Astrocyte (in vitro differentiated cells and primary cell): ENCODE data around the gene GRID2. TPM values are rescaled to one million over a fixed set of nuclear protein-coding genes. Genes with fewer than 3 reads are reported as not detected.

Experiments used
- DNase-seq: peaks from one replicate; pipeline ENCODE4 v3.0.0-alpha.2; 2010; ENCODE audit warnings: low read depth
- FAIRE-seq: peaks from 2 replicates; lab custom pipeline; 2011; peaks lifted over from hg19 to GRCh38; lab: Jason Lieb, UNC
- H2AFZ ChIP-seq: 2 replicates; pipeline ENCODE4 v1.6.0; 2012; ENCODE audit warnings: low read depth, low read length, inconsistent platforms
- H3K27ac ChIP-seq: 2 replicates; pipeline ENCODE4 v1.5.1; 2011; ENCODE audit warnings: low read depth, low read length, inconsistent platforms
- H3K27me3 ChIP-seq: 2 replicates; pipeline ENCODE4 v1.6.0; 2011; ENCODE audit warnings: low read length, inconsistent platforms; ENCODE audit not compliant: insufficient read depth
- H3K36me3 ChIP-seq: 2 replicates; pipeline ENCODE4 v1.5.1; 2011; ENCODE audit warnings: low read length, inconsistent platforms; ENCODE audit not compliant: insufficient read depth
- H3K4me1 ChIP-seq: 2 replicates; pipeline ENCODE4 v1.5.1; 2011; ENCODE audit warnings: low read length, inconsistent platforms; ENCODE audit not compliant: insufficient read depth
- H3K4me2 ChIP-seq: 2 replicates; pipeline ENCODE4 v1.6.0; 2012; ENCODE audit warnings: low read length, inconsistent platforms
- H3K4me3 ChIP-seq: 2 replicates; pipeline ENCODE4 v1.5.1; 2011; ENCODE audit warnings: low read depth, mild to moderate bottlenecking, low read length, inconsistent platforms; ENCODE audit not compliant: insufficient read depth
- H3K79me2 ChIP-seq: 2 replicates; pipeline ENCODE4 v1.6.0; 2012; ENCODE audit warnings: mild to moderate bottlenecking, low read length, inconsistent platforms; ENCODE audit not compliant: insufficient read depth
- H3K9ac ChIP-seq: 2 replicates; pipeline ENCODE4 v1.6.0; 2012; ENCODE audit warnings: mild to moderate bottlenecking, low read length, inconsistent platforms
- H3K9me3 ChIP-seq: 2 replicates; pipeline ENCODE4 v1.5.1; 2012; ENCODE audit warnings: low read depth, mild to moderate bottlenecking, low read length, inconsistent platforms; ENCODE audit not compliant: insufficient read depth
- H4K20me1 ChIP-seq: 2 replicates; pipeline ENCODE4 v1.6.0; 2012; ENCODE audit warnings: low read length, inconsistent platforms; ENCODE audit not compliant: insufficient read depth
- H3K27ac Mint-ChIP-seq: one replicate; pipeline ENCODE4 v1.8.0; 2021; ENCODE audit warnings: mild to moderate bottlenecking, mixed read lengths; ENCODE audit not compliant: unreplicated experiment
- H3K27me3 Mint-ChIP-seq: one replicate; pipeline ENCODE4 v1.8.0; 2021; ENCODE audit warnings: low read depth, mixed read lengths; ENCODE audit not compliant: unreplicated experiment
- H3K36me3 Mint-ChIP-seq: one replicate; pipeline ENCODE4 v1.8.0; 2021; ENCODE audit warnings: low read depth, mixed read lengths; ENCODE audit not compliant: unreplicated experiment
- H3K4me1 Mint-ChIP-seq: one replicate; pipeline ENCODE4 v1.8.0; 2021; ENCODE audit warnings: low read depth, mixed read lengths; ENCODE audit not compliant: unreplicated experiment
- H3K4me3 Mint-ChIP-seq: one replicate; pipeline ENCODE4 v1.8.0; 2021; ENCODE audit warnings: mild to moderate bottlenecking, moderate library complexity, mixed read lengths; ENCODE audit not compliant: unreplicated experiment
- H3K9me3 Mint-ChIP-seq: one replicate; pipeline ENCODE4 v1.8.0; 2021; ENCODE audit warnings: mild to moderate bottlenecking, mixed read lengths; ENCODE audit not compliant: unreplicated experiment
- CTCF ChIP-seq: IDR thresholded peaks from 2 replicates; pipeline ENCODE4 v1.5.1; 2011; ENCODE audit warnings: low read depth, mild to moderate bottlenecking, inconsistent platforms, low read length, moderate library complexity; ENCODE audit not compliant: insufficient read depth
- EZH2 ChIP-seq: IDR thresholded peaks from 2 replicates; pipeline ENCODE4 v1.6.1; 2012; ENCODE audit warnings: mild to moderate bottlenecking, low read length, inconsistent platforms; ENCODE audit not compliant: insufficient read depth
- total RNA-seq: library from RNA; stranded (reverse); gene quantifications from 2 replicates; pipeline ENCODE4 v1.2.1, GENCODE V29; 2021

The GRID2 gene
- total RNA-seq, 1 donor from 2014 or later, result 0.14 TPM

- no peak overlapping the region for H3K4me2 ChIP-seq
- H2AFZ ChIP-seq, result no peak overlapping the region
- Mint-ChIP-seq H3K27me3 (no peaks in the 10 kb centered on the region), H3K36me3 (no peaks in the 10 kb centered on the region), H3K9me3 (no peaks in the 10 kb centered on the region), H3K4me1 (no peaks in the 10 kb centered on the region), H3K4me3 (no peak overlapping the region), H3K27ac (no peak overlapping the region)
- H3K4me1 ChIP-seq, result no peaks in the 10 kb centered on the region
- no peak overlapping the region for H3K4me3 ChIP-seq
- H3K36me3 ChIP-seq, result no peaks in the 10 kb centered on the region
- H3K27me3 ChIP-seq, result no peaks in the 10 kb centered on the region
- no peak overlapping the region for H3K9ac ChIP-seq
- H3K27ac ChIP-seq, result no peak overlapping the region
- no peak for TF ChIP-seq EZH2
- no peak for TF ChIP-seq CTCF
- DNase-seq (no peak), FAIRE-seq (no peak)
- no peaks in the 10 kb centered on the region for H3K79me2 ChIP-seq
- no peaks in the 10 kb centered on the region for H4K20me1 ChIP-seq
- no peaks in the 10 kb centered on the region for H3K9me3 ChIP-seq
These were observed 1441.2 kb downstream of the GRID2 start for GRCh38 chr4:93744961-93745360.

GRCh38 chr4:93746031-93746430 is 1442.3 kb downstream of the GRID2 start:
- no peak overlapping the region for H3K4me3 Mint-ChIP-seq
- Histone ChIP-seq H3K27me3 (no peaks in the 10 kb centered on the region), H3K4me1 (no peaks in the 10 kb centered on the region), H4K20me1 (no peaks in the 10 kb centered on the region), H2AFZ (no peak overlapping the region), H3K9ac (no peak overlapping the region), H3K27ac (no peak overlapping the region), H3K4me2 (no peak overlapping the region), H3K9me3 (no peaks in the 10 kb centered on the region), H3K36me3 (no peaks in the 10 kb centered on the region), H3K4me3 (no peak overlapping the region), H3K79me2 (no peaks in the 10 kb centered on the region)
- no peak for DNase-seq
- H3K27me3 Mint-ChIP-seq, result no peaks in the 10 kb centered on the region
- TF ChIP-seq CTCF (no peak), EZH2 (no peak)
- no peaks in the 10 kb centered on the region for H3K36me3 Mint-ChIP-seq
- no peaks in the 10 kb centered on the region for H3K9me3 Mint-ChIP-seq
- no peak overlapping the region for H3K27ac Mint-ChIP-seq
- no peaks in the 10 kb centered on the region for H3K4me1 Mint-ChIP-seq
- FAIRE-seq, result no peak

DNA sequence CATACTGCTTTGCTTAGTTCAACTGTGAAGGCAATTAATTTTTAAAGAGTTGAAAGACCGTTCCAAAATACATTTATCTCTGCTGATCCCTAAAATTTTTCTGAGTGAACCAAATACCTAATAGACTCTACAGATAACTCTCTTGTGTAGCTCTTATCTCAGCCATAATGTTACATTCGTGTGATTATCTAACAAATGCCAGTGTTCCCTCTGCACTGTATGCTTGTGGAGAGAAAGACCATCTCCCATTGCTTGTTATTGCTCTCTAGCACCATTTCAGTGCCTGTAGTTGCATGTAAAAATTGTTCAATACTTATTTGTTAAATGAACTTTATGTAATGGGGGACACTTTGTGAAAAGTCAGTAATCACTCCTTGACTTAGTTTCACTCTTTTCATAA is 1443.5 kb downstream of the GRID2 start:
- TF ChIP-seq CTCF (no peak), EZH2 (no peak)
- no peak overlapping the region for H2AFZ ChIP-seq
- H3K36me3 ChIP-seq, result no peaks in the 10 kb centered on the region
- Mint-ChIP-seq H3K9me3 (no peaks in the 10 kb centered on the region), H3K27me3 (no peaks in the 10 kb centered on the region), H3K4me1 (no peaks in the 10 kb centered on the region), H3K4me3 (no peak overlapping the region), H3K27ac (no peak overlapping the region), H3K36me3 (no peaks in the 10 kb centered on the region)
- H3K4me2 ChIP-seq, result no peak overlapping the region
- FAIRE-seq (no peak), DNase-seq (no peak)
- H4K20me1 ChIP-seq, result no peaks in the 10 kb centered on the region
- no peak overlapping the region for H3K4me3 ChIP-seq
- no peaks in the 10 kb centered on the region for H3K27me3 ChIP-seq
- H3K9me3 ChIP-seq, result no peaks in the 10 kb centered on the region
- no peak overlapping the region for H3K9ac ChIP-seq
- H3K79me2 ChIP-seq, result no peaks in the 10 kb centered on the region
- H3K27ac ChIP-seq, result no peak overlapping the region
- no peaks in the 10 kb centered on the region for H3K4me1 ChIP-seq
